GM13976 (cell line): ENCODE measurements around the gene LHFPL3.

Source experiments
- DNase-seq: peaks from one replicate; pipeline ENCODE4 v3.0.0; 2012; ENCODE audit warnings: low spot score
- in situ Hi-C: fragments of 300-500 bp; cut with MboI; formaldehyde crosslinking; loops from one replicate; pipeline ENCODE4 v1.12.0; 2022; ENCODE audit warnings: low sequenced_read_pairs, mixed read lengths, inconsistent platforms; ENCODE audit not compliant: unreplicated experiment
- TF ChIP-seq, protein P1 (sequence below): IDR thresholded peaks from 2 replicates; pipeline ENCODE4 v1.5.1; 2012; ENCODE audit warnings: borderline replicate concordance, mild to moderate bottlenecking; ENCODE audit not compliant: insufficient read depth; ENCODE audit errors: extremely low read depth, missing control alignments, control extremely low read depth

LHFPL3 gene

DNA sequence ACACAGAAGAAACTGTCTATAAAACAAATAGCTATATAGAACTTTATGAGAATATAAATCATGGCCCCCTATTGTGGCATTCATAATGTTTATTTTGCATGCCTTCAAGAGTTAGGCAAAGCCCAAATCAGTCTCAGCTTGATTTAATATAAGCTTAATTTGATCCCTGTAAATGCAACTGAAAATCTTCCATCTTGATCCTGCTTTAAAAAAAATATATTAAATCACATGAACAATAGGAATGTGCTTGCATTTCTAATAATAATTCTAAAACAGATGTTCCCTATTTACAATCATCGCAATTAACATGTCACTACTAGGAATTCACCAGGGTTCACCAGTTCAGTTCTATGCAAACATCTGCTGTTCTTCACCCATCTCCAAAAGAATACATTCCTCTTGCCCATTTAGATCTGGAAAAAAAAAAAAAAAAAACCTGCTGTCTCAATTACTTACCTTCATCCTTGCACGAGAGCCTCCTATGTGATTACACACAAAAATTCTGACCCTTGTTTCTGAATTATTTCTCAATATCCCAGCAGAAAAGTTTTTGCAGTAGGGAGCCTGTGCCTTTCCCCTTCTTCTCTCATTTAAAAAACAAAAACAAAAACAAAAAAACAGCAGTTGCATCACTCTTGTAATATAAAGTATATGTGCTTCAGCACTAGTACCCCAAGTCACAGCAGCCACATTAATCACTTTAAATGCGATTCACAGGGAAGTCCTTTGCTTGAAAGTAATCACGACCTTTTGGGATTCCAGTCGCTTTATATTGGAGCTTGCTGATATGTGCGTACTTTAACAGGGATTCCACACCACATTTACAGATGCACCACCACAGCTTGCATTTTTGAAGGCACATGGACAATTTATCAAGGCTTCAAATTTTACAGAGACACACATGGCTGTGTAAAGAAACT, 490.8 kb downstream of the LHFPL3 start:
- in situ Hi-C loops: no loop called here
- no peak for DNase-seq
- TF ChIP-seq, protein P1, sequence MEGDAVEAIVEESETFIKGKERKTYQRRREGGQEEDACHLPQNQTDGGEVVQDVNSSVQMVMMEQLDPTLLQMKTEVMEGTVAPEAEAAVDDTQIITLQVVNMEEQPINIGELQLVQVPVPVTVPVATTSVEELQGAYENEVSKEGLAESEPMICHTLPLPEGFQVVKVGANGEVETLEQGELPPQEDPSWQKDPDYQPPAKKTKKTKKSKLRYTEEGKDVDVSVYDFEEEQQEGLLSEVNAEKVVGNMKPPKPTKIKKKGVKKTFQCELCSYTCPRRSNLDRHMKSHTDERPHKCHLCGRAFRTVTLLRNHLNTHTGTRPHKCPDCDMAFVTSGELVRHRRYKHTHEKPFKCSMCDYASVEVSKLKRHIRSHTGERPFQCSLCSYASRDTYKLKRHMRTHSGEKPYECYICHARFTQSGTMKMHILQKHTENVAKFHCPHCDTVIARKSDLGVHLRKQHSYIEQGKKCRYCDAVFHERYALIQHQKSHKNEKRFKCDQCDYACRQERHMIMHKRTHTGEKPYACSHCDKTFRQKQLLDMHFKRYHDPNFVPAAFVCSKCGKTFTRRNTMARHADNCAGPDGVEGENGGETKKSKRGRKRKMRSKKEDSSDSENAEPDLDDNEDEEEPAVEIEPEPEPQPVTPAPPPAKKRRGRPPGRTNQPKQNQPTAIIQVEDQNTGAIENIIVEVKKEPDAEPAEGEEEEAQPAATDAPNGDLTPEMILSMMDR: no peak

DNA sequence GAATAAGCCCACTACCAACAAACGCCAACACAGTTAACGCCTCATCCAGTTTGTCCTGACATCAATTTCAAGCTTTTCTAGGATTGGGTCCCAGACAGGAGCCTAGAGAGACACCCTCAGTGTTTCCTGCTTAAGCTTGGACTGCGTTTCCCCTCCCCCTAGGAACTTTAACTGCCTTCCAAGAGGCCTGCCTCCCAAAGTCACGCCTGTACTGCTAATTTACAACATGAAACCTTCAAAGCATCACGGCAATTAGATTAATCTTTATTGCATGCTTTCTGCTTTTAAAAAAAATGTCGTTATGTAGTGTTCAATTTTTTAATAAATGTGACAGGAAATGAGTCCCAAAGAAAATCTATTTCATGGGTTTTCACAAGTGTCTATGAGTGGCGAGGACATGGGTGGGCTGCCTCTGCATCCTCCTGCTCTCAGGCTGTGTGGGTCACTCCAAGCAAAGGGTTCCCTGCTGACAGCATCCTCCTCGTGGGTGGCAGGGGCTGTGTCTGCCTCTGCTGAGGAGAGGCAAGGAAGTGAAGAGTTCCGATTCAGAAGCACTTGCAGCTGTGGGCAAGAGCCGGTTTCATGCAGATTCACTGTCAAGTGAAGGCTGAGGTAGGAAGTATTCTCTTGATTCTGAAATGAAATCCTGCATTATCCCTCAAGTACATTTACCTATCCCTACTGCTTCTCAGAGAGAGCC, 492.6 kb downstream of the LHFPL3 start:
- no peak for DNase-seq
- TF ChIP-seq, protein P1: no peak
- in situ Hi-C loops: no loop called here

DNA sequence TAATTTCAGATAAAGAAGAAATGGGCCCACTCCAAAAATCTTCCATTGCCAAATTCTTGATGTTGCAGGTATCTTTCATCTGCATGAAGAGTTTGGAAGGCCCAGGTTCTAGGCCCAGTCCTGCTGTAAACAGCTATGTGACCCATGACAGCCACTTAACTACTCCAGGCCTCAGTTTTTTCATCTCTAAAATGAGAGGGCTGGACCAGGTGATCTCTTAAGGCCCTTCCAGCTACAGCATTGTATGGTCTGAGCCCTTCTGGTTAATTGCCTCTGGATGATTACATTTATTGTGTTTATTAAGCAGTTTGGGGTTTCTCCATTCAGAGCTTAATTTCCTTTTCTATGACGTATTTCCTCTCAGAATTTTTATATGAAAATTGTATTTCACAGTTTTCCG, 494.8 kb downstream of the LHFPL3 start:
- in situ Hi-C loops: no loop called here
- no peak for DNase-seq
- TF ChIP-seq, protein P1: no peak

DNA sequence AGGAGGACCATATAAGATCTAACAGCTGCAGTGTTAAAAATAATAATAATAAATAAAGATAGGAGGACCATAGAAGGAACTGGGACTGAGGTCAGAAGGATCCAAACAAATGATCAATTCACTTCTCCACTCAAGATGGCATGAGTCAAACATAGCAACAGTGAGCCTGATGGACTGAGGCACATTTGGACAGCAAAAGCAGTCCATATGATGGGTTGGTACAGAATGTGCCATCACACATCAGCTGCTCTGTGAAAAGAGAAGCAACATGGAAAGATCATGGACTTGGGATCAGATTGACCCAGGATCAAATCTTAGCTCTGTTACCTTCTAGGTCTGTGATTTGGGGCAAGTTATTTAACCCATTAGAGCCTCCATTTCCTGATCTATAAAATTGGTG, 496.7 kb downstream of the LHFPL3 start:
- no peak for DNase-seq
- in situ Hi-C loops: no loop called here

DNA sequence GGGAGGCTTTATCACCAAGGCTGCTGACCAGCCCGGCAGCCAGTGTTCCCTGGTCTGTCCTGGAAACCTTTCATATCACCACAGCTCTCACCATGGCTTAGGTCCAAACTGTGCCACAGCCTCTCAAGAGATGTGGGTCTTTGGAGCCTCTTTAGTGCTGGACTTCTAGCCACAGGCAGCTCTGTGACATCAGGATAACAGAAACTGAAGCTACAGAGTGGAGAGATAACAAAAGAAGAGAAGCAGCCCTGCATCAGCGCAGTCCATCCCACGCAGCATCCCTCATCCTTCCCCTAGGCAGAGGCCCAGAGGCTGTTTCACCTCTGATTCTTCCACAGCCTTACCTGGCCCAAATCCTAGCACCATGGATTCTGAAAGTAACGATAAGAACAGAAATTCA, 497.7 kb downstream of the LHFPL3 start:
- in situ Hi-C loops: no loop called here
- DNase-seq: no peak
- TF ChIP-seq, protein P1: no peak

More for the DNA sequence above, 496.7 kb downstream of the LHFPL3 start:
- TF ChIP-seq, protein P1: no peak

- DNase-seq: no peak
- TF ChIP-seq, protein P1: no peak
- in situ Hi-C loops: no loop called here
These were observed 508.6 kb downstream of the LHFPL3 start for GRCh38 chr7:104836976-104837375.
